GM19023 (cell line): ENCODE data around the gene DNMT3A.
A peak's percentile ranks its signal among the peaks of the same experiment; 100 is the strongest.
"Not testable (repeated sequence)": the region's sequence is repeated elsewhere in the genome, so short reads cannot be mapped to it uniquely, and the experiment has no call there.

Source experiments
- ATAC-seq: cut with Tn5 transposase; IDR thresholded peaks from one replicate; pipeline ENCODE4 v1.9.1; 2021; ENCODE audit warnings: mild to moderate bottlenecking, moderate library complexity; ENCODE audit not compliant: unreplicated experiment

The DNMT3A gene

DNA sequence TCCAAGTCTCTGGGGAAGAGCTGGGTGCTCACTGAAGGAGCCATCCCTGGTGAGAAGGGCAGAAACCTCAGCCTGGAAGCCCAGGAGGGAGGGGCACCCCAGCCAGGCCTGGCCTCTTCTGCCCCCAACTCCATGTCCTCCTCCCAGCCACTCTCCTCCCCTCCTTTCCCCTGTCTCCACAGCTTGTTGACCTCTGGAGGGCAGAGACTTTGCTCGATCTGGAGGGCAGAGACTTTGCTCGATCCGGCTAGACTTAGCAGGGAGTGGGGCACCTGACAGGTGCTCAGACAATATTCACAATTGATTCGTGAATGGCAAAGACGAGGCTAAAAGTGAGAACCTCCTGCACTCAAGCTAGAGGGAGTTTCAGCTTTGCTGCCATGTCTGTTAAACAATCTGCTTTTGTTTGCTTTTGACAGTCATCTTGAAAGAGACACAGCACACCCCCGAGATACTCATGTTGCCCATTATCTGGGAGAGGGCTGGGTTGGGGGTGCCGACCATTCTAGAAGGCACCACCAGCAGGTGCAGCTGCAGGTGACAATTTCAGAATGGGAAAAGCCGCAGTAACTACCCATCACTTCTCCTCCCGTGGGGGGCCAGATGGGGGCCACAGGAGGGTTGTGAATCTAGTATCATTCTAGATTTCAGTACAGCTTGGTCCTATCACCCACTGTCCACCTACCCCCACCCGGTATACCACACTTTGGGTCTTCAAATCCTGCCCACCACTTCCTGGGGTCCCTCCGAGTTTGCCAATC lies 54.8 kb downstream of the DNMT3A start:
- no peak for ATAC-seq

DNA sequence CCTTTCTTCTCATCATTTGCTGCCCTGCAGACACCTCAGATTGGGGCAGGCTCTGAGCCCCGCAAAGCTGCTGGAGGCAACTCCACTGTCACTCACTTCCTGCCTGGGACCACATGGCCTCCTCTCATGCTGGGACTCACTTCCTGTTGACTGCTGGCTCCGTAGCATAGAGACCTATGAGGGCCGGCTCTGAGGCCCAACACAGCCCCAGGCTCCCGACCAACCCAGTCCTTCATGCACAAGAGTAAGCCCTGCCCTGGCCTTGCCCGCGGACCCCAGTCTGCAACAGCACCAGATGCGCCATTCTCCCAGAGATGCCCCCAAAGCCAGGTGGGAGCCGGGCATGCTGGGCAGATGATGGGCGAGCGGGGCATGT lies 55.7 kb downstream of the DNMT3A start:
- peak; percentile 71 for ATAC-seq

DNA sequence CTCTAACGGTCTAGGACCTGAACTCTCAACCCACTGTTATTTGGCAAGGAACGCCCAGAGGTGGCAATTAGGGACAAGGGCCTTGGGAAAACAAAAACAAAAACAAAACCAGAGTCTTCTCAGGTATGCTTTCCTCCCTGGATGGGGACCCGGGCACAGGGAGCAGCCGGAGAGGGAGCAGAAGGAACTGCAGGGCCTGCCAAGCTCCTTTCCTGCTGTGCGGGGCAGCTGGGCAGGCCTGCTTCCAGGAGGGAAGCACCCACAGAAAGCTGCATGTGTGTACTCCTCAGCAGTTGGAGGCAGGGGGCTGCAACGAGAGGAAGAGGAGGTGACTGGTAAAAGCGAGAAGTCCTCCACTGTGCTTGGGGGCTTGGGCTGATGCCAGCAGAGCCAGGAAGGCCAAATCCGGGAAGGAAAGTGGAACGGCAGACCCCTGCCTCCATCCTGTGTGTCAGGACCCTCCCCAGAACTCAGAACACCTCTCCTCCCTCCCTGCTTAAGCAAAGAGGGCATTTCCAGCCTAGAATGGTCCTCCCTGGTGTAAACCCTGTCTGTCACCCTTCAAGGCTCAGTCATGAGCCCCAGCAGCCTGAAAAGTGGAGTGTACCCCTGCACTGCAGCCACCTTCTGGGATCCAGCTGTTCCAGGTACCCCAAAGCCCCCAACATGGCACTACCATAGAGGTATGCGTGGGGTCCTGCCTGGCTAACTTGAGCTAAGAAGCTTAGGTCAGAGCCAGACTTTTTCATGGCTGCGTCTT lies 56.3 kb downstream of the DNMT3A start:
- ATAC-seq, result no peak

DNA sequence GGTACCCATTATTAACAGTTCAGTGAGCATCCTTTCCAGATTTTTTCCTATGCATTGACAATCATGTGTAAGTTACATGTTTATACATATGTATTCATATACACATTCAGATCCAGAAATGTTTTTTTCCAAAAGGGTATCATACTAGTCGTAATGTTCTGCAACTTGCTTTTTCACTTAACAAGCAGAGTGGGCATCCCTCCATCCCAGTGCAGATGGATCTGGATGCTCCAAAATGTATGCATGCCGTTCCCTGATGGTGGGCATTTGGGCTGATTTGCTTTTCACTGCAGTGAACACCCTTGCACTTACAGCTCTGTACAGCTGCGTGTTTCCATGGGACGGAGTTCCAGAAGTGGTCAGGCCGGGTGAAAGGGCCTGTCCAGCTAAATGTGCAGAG lies 57.0 kb downstream of the DNMT3A start:
- no peak for ATAC-seq

DNA sequence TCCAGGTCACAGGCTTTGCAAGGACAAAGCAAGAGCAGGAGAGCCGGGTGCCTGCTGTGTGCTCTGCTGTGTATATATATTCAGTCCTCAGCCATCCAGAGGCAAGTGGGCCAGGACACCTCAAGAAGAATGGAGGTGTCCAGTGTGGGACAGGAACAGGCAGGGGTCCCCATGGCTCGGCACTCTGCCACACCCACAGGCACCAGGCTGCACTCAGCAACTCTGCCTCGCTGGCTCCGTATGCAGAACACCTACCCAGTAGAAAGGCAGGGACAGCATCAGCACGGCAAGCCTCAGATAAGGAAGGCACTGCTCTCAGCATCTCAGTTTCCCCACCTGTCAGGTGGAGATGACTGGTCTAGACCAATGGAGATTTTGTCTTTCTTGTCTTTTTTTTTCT lies 57.8 kb downstream of the DNMT3A start:
- no peak for ATAC-seq

DNA sequence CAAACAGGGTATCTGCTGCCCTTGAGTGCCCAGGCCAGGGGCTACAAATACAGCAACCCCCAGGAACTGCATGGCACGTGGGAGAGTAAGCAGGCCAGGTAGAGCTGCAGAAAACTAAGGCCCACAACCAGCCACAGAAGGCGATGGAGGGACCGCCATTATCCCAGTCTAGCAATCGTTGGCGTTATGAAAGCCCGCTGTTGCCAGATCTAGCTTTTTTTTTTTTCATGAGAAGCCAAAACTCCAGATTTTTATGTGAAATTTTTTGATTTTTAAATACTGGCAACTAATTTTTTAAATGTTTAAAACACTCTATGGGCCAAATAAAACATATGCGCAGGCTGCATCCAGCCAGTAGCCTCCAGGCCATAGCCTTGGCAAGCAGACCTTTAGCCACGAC lies 59.8 kb downstream of the DNMT3A start:
- no peak for ATAC-seq

DNA sequence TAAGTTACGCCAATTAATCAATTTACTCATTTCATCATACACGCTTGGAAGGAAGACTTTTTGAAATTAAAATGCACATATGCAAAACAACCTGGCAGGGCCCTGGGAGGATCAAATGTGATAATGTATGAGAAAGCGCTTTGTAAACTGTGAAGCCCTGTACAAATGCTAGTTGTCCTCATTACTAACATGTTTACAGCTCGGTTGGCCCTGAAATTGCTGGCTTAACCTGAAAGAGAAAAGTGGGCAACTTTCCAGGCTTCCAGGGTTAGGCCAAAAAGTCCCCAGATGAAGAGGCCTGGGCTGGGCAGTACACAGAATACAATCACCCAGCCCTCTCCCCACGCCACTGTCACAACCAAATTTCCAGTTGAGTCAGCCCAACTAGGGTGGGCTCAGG lies 60.2 kb downstream of the DNMT3A start:
- no peak for ATAC-seq

DNA sequence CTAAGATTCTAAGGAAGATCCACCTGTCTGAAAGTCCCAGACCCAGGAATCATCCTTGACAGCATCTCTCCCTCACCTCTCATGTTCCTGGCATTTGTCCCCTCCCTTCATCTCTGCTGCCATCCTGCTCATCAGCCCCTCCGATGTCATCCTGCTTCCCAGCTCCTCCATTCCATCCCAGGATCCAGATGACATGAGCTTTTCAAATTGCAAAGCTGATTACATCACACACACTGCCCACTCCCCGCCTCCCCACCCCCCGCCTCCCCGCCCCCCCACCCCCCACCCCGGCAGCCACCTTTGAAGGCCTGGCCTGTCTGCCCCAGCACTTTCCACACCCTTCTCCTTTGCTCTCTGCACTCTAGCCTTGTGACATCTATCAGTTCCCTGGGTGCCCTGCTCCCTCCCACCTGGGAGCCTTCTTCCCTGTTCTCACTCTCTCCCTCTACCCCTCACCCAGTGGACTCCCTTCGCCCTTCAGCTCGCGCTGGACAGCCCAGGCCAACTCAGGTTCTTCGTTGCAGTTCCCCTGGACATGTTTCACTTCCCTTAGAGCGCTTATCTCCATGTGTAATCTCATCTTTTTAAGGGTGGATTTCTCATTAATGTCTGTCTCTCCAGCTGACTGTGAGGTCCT lies 61.6 kb downstream of the DNMT3A start:
- no peak for ATAC-seq

DNA sequence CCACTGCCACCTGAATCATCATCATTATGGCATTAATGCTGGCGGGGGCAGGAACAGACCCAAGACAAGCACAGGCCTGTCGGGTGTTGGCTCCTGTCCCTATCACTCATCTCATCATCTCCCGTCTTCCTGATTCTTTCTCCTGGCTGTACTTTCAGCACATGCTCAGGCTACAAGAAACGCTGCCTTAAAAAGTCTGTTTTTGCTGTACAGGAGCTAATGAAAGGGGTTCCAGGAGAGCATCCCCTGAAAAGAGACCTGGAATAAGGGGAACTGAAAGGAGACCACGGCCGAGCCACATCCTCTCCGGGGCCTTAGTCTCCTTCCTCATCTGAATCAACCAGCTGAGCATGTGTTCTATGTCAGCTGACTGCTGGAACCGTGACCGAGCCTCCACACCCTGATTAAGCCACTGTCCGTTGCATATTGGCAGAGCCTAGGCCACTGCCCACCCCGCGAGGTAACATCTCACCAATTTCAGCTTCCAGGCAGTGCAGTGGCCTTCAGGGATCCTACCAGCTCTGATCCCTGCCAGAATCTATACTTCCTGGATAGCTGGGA lies 62.6 kb downstream of the DNMT3A start:
- ATAC-seq, result peak; percentile 72

DNA sequence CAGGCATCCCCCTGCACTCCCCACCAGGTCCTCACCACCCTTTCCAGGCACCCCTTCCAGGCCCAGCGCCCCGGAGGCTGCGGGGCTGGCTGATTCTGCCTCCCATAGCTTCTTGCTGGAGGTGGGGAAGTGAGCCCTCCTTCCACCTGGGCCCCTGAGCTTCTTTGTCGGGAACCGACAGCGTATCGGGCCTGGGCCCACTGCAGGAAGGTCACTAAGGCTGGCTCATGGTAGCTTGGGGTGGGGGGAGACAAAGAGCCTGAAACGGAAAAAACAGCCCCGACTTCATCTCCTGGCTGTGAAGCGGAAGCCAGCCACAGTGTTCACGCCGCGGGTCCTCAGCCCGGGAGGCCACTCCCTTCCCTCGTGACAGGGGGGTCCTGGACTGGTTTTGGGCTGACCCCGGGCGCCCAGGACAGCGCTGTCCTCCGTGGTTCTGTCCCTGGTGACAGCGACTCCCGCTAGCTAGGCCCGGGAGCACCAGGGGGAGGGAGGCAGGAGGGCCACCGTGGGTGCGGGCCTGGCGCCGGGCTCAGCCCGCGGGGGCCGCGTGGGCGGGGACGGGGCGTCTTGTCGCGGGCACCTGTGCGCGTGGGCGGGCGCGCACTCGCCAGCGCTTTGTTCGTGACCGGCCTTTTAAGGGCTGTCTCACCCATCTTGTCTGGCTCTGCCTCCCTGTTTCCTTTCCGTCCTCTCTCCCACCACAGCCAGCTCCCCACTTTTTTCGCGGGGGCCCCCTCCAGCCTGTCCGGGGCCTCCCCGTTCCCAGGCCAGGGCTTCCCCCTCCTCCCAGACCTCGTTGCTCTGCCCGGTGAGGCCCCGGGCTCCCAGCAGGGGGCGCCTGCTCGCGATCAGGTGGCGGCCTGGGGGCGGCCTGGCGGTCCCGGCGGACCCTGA lies 64.9 kb downstream of the DNMT3A start:
- ATAC-seq, result peak; percentile 39

DNA sequence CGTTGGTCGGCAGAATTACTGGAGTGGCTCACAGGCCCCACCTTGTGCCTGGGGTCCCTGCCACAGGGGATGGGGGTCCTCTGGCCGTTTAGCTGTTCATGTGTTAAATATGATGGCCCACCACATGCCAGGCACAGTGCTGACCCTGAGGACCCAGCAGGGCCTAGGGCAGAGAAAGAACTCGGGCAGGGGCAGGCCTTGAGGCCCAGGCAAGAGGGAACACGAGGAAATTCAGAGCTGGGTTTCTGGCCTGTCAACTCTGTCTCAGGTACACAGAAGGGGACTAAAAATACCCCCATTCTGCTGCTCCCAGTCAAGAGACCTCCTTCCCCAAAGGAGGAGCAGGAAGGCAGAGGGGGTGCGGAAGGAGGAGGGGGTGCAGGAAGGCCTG lies 66.2 kb downstream of the DNMT3A start:
- no peak for ATAC-seq

DNA sequence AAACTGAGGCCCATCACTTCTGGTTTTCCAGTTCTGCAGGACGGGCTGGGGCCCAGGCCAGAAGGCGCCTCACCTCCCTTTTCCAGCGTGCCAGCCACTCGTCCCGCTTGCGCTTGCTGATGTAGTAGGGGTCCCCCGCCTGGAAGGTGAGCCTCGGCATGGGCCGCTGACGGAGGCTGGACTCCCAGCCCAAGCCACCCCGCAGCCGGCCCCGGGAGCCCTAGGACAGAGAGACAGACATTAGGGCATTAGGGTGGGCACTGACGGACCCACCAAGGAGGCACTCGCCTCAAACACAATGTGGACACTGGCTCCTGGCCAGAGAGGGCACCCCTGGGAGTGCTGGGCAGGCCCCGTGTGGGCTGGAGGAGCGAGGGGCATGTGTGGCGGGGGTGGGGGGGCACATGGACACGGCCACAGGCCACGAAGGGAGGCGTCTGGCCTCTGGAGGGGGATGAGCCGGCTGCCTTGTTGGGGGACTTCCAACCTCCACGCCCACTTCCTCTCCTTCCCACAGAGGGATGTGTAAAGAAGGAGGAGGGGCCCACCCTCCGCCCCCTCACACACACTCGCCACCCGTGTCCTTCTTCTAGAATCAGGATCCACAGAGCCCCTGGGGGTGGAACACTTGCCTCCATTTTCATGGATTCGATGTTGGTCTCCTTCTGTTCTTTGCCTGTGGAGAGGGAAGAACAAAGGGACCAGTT lies 66.7 kb downstream of the DNMT3A start:
- ATAC-seq, result no peak

DNA sequence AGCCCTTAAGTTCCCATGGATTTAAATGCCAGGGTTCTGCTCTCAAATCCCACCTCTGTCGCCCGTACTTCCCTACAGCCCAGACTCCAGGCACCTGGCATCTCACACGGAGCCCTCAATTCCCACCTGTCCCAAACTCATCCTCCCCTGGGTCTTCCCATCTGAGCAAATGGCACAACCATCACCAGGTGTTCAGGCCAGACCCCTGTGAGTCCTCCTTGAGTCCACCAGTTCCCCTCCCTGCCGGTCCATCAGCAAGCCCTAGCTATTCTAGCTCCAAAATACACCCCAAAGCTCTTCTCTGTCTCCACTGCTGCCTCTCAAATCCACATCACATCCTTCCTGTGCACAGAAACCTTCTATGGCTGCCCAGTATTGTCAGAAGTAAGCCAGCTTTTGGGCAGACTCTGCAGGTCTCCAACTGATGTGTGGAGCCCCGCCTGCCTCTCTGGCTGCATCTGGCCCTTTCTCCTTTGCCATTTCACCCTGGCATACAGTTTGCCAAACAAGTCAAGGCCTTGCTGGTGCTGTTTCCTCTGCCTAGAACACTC lies 67.7 kb downstream of the DNMT3A start:
- no peak for ATAC-seq

DNA sequence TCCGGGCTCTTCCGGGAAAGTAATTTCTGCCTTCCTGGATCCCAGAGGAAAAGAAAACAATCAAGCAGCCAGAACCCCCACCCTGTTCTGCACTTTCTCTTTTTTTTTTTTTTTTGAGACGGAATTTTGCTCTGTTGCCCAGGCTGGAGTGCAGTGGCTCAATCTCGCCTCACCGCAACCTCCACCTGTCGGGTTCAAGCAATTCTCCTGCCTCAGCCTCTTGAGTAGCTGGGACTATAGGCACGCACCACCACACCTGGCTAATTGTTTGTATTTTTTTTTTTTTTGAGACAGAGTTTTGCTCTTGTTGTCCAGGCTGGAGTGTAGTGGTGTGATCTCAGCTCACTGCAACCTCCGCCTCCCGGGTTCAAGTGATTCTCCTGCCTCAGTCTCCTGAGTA lies 69.0 kb downstream of the DNMT3A start:
- ATAC-seq, result not testable (repeated sequence)

DNA sequence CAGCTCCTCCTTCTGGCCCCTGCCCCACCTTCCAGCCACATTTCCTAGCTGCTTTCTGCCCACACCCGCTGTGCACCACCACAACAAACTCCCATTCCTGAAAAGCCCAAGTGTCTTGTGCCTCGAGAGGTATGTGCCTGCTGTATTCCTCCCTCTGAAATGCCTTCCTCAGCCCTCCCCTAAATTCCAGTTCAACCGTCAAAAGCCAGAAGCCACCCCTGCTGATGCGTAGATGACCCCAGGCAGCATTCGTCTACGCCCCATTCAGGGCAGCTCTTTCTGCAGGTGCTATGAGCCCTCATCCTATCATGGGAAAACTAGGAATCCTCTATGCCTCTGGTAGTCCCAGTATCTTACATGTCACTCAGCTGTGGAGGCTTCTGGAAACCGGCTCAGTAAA lies 71.7 kb downstream of the DNMT3A start:
- no peak for ATAC-seq

DNA sequence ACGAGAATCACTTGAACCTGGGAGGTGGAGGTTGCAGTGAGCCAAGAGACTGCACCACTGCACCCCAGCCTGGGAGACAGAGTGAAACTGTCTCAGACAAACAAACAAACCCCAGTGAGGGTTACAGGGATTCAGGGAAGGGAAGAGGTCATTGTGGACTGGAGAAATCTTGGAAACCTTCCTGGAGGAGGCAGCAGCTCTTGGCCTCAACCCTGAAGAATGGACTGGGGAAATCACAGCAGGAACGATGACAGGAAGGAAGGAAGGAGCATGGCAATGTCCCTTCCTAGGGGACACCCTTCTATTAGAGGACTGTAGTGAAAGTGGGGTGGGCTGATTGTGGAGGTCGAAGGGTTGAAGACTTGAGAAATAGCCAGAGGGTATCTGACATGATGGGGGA lies 72.5 kb downstream of the DNMT3A start:
- ATAC-seq, result no peak

DNA sequence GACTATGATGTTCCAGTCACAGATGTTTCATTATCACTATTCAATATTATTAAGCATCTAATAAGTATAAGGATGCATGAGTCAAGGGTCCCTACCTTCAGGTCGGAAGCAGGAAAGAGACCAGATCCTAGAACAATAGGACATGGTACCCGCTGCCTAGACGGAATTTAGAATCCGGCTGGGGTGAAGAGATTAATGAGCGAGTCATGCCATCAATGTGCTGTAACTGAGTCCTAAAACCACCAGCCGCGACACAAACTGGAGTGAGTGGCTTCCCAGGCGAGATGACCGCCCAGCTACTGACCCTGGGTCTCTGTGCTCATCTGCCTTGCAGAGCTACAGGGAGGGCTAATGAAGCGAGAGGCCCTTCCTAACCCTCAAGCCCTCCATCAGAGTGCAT lies 73.6 kb downstream of the DNMT3A start:
- ATAC-seq, result no peak

DNA sequence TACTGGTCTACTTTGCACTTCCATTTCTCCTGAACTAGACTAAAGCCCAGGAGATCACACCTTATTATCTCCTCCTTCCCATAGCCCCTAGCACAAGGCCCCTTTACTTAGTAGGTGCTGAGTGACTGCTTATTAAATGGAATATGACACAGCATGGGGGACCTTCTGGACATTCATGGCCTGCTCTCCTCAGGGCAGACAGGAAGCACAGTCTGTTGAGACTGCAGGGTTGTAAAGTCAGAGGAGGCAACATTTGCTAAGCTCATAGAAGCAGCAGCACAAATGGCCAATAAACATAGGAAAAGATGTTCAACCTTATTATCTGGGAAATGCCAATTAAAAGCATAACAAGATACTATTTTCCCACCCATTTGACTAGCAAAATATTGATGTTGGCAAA lies 75.3 kb downstream of the DNMT3A start:
- no peak for ATAC-seq

DNA sequence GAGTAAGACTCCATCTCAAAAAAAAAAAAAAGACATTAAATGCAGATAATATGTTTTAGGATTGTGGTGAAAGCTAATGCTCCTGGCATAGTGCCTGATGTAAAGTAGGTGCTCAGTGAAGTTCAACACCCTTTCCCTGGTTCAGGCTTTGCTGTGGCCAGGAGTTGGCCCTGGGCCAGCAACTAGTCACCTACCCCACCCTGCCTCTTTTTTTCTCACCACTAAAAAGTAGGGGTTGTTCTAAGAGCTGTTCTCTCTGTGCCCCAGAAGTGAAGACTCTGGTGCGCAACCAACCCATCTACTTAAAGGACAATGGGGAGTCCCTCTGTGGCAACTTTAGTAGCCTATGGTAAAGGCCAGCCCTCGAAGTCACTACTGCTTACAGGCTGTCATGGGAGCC lies 75.9 kb downstream of the DNMT3A start:
- no peak for ATAC-seq

DNA sequence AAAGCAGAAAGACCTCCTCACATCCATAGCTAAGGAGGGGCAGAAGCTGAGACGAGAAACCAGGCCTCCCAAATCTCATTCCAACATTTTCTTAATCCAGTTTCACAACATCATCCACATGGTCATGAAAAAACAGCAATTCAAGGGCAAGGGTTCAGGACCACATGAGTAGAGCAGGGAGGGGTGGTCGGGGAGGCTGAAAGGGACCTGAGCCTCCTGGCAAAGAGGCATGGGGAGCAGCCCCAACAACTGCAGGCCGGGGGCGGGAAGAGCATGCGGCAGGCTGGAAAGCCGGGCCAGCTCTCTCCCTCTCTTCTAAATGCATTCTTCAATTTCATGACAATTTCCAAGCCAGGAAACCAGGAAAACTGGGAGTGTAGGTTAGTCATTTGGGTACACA lies 76.7 kb downstream of the DNMT3A start:
- no peak for ATAC-seq
